NK-92 (cell line): ENCODE data around the gene MACF1.

ENCODE experiments used
- DNase-seq: peaks from one replicate; lab custom pipeline; 2025; ENCODE audit not compliant: unreplicated experiment; lab: John Stamatoyannopoulos, UW

MACF1 gene

GRCh38 chr1:39529901-39530535 lies 325.5 kb downstream of the MACF1 start:
- DNase-seq = no peak

DNA sequence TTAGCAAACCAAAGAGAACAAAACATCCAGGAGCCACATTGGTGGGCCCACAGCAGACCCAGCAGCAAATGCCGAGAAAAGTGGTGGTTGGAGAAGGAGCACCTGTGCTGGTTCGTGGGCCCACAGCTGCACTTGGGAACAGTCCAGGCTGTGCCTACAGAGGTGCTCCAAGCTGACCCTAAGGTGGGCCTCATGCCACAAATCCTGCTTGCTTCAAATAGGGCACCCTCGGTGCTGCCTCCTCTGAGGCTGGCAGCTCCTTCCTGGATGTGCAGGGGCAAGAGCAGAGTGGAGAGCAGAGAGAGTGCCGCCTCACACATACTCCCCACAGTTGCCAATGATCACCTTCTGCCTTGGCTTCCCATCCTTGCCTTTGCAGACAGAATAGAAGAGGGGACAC lies 327.0 kb downstream of the MACF1 start:
- DNase-seq = no peak

DNA sequence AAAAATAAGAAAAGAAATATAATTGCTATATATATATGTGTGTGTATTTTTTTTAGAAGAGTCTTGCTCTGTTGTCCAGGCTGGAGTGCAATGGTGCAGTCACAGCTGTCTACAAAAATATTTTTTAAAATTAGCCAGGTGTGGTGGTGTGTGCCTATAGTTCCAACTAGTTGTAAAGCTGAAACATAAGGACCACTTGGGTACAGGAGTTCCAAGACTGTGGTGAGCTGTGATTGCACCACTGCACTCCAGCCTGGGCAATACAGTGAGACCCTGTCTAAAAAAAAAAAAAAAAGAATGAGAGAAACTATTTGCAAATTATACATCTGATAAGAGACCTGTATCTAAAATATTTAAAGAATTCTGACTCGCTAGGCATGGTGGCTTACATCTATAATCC lies 328.9 kb downstream of the MACF1 start:
- no peak for DNase-seq
